ENCODE results near the gene NRIP1. TPM values are rescaled to one million over a fixed set of nuclear protein-coding genes. Genes with fewer than 3 reads are reported as not detected.

NRIP1 gene
- total RNA-seq, 1 donor from 2014 or later, result 54.1 TPM

GRCh38 chr21:15065392-15066122, 757 bp upstream of the NRIP1 start:
- DNase-seq (ENCODE audit: extremely low read depth, low read depth, low spot score), result no peak

- no peak for DNase-seq (ENCODE audit: extremely low read depth, low read depth, low spot score)
Observed at GRCh38 chr21:15063814-15064575, 805 bp downstream of the NRIP1 start.

- DNase-seq (ENCODE audit: extremely low read depth, low read depth, low spot score), result no peak
Observed at GRCh38 chr21:15063081-15063813, 1.6 kb downstream of the NRIP1 start.

GRCh38 chr21:15062606-15062965, 2.2 kb downstream of the NRIP1 start:
- no peak for DNase-seq (ENCODE audit: extremely low read depth, low read depth, low spot score)

GRCh38 chr21:15061747-15062605, 2.8 kb downstream of the NRIP1 start:
- no peak for DNase-seq (ENCODE audit: extremely low read depth, low read depth, low spot score)

- no peak for DNase-seq (ENCODE audit: extremely low read depth, low read depth, low spot score)
Observed at GRCh38 chr21:15061279-15061678, 3.5 kb downstream of the NRIP1 start.

- DNase-seq (ENCODE audit: extremely low read depth, low read depth, low spot score), result no peak
Observed at GRCh38 chr21:15060543-15061175, 4.1 kb downstream of the NRIP1 start.

- DNase-seq (ENCODE audit: extremely low read depth, low read depth, low spot score), result no peak
Observed at GRCh38 chr21:15059397-15059796, 5.4 kb downstream of the NRIP1 start.

- DNase-seq (ENCODE audit: extremely low read depth, low read depth, low spot score), result no peak
Observed at GRCh38 chr21:15058854-15059263, 5.9 kb downstream of the NRIP1 start.

GRCh38 chr21:15057285-15057684, 7.5 kb downstream of the NRIP1 start:
- no peak for DNase-seq (ENCODE audit: extremely low read depth, low read depth, low spot score)

- DNase-seq (ENCODE audit: extremely low read depth, low read depth, low spot score), result no peak
Observed at GRCh38 chr21:15054606-15055239, 10.1 kb downstream of the NRIP1 start.

GRCh38 chr21:15054089-15054488, 10.7 kb downstream of the NRIP1 start:
- no peak for DNase-seq (ENCODE audit: extremely low read depth, low read depth, low spot score)

- no peak for DNase-seq (ENCODE audit: extremely low read depth, low read depth, low spot score)
Observed at GRCh38 chr21:15053500-15053899, 11.3 kb downstream of the NRIP1 start.

GRCh38 chr21:15052459-15052763, 12.4 kb downstream of the NRIP1 start:
- no peak for DNase-seq (ENCODE audit: extremely low read depth, low read depth, low spot score)

GRCh38 chr21:15051644-15052458, 12.9 kb downstream of the NRIP1 start:
- no peak for DNase-seq (ENCODE audit: extremely low read depth, low read depth, low spot score)

GRCh38 chr21:15050568-15051377, 14.0 kb downstream of the NRIP1 start:
- no peak for DNase-seq (ENCODE audit: extremely low read depth, low read depth, low spot score)

GRCh38 chr21:15045017-15045416, 19.8 kb downstream of the NRIP1 start:
- DNase-seq (ENCODE audit: extremely low read depth, low read depth, low spot score), result no peak

- no peak for DNase-seq (ENCODE audit: extremely low read depth, low read depth, low spot score)
Observed at GRCh38 chr21:15042531-15042930, 22.3 kb downstream of the NRIP1 start.

All from glomerular endothelial cell (primary cell).